ENCODE results near the gene UTS2R.

UTS2R gene

DNA sequence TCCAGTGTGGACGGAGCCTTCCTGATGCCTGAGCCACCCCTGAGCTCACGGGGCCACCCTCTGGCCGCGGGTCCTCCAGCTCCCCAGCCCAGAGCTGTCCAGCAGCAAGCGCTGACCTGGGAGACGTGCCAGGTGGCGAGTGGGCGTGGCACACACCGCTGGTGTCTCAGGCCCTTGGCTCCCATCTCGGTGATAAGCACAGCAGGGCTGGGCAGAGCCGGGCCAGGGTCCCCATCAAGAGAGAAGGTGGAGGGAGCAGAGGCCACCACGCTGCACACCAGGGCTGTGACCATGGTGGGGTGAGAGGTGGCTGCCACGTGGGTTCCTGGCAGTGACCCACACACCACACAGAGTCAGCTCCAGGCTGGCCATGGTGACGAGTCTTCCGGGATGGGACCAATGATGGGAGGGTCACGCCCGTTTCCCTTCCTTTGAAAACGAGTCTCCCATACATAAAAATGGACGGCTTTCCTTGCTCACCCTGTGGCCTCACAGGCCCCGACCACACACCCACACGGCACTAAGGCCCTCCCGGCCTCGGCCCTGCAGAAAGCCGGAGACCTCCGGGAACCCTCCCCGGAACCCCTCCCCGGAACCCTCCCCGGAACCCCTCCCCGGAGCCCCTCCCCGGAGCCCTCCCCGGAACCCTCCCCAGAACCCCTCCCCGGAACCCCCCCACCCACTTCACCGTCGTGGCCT is 16.8 kb downstream of the UTS2R start:
- no peak for DNase-seq (ENCODE audit: low read depth in 4 of 4, low spot score in 1 of 4)

DNA sequence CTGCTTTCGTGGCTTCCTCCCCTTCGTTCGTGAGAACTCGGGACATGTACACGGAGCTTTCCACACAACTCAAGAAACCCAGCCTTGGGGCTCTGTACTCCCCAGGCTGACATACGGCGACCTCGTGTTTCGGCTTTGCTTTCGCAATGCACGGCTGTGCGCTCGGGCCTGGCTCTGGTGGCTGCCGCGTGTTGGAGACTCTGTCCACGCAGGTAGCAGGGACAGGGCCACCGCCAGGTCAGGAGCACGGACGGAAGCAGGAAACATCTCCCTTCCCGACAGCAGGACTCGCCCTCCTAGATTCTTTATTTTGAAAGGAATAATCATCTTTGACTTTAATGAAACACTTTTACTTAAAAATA is 17.3 kb downstream of the UTS2R start:
- DNase-seq (ENCODE audit: low read depth in 4 of 4, low spot score in 1 of 4), result no peak

DNA sequence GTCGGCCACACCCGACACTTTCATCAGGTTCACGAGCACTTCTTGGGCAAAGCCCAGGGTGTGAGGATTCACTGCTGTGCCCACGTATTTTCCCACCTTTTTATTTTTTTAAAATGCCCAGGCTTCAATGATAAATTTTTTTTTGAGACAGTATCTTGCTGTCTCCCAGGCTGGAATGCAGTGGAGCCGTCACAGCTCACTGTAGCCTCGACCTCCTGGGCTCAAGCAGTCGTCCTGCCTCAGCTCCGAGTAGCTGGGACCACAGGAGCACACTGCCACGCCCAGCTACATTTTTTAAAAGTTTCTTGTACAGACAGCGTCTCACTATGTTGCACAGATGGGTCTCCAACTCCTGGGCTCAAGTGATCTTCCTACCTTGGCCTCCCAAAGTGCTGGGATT is 17.8 kb downstream of the UTS2R start:
- DNase-seq (ENCODE audit: low read depth in 4 of 4, low spot score in 1 of 4), result no peak

DNA sequence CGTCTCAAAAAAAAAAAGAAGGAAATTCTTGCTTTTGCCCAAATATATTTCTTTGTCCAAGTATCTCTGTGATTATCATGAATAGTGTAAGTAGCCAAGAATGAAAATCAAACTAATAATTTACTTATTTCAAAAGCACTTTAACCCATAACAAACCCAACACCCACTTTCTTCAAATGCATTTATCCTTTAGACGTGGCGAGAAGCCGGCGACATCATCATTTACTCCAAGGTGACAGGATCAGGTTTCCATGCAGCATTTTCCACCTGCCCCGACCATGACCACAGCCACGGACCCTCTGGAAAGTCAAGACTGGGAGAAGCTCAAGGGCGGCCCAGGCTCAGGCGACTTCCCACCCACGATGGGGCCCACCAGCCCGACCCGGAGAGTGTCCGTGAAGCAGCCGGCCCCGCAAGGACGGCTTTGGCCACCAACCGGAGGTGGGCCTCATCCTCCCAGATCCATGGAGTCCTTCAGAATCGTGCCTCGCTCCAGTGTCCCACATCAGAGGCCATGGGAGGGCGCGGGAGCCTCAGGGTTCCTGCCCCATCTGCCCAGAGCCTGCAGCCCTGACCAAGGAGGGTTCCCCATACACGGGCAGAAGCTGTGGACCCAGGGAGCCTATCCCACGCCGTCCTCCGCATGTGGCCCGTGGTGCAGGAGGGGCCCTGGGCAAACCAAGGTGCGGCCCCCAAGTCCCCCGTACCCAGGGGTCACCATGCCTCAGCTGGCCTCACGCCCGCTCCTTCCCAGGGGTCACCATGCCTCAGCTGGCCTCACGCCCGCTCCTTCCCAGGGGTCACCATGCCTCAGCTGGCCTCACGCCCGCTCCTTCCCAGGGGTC is 18.7 kb downstream of the UTS2R start:
- no peak for DNase-seq (ENCODE audit: low read depth in 4 of 4, low spot score in 1 of 4)

DNA sequence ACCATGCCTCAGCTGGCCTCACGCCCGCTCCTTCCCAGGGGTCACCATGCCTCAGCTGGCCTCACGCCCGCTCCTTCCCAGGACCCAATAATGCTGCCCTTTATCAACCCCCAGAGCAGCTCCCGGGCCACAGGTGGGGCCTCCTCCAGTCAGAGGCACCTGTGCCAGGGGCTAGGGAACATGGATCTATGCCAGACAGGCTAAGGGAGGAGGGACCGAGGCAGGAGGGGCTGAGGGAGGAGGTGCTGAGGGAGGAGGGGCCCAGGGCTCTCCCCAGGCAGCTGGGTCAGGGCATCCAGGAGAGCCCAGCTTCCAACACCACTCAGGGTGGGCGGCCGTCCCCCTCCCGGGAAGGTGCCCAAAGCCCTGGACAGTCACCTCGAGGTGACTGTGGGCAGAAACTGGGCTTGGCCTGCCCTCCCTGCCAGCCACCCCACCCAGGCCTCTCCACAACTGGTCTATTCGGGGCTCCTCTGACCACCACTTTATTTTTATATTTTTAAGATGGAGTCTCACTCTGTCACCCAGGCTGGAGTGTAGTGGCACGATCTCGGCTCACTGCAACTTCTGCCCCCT is 19.4 kb downstream of the UTS2R start:
- DNase-seq (ENCODE audit: low read depth in 4 of 4, low spot score in 1 of 4), result no peak

DNA sequence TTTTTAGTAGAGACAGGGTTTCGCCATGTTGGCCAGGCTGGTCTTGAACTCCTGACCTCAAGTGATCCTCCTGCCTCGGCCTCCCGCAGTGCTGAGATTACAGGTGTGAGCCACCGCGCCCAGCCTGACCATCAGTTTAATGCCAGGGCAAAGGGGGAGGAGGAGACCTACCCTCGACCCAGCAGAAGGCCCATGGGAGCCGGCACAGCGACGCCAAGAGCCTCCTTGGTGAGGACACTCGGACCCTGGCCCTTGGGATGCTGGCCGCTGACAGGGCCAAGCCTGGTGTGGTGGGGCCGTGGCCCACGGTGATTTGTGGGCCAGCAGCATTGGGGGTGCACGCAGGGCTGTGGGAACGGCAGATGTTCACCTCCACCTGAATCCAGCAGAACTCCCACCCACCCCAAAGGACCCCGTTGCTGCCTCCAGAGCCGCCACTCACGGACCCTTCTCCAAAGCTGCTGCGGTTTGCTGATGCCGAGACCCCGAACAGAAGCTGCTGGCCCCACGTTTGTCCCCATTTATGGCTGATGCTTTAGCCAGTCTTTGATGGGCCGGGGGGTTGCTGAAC is 20.0 kb downstream of the UTS2R start:
- DNase-seq (ENCODE audit: low read depth in 4 of 4, low spot score in 1 of 4), result no peak

DNA sequence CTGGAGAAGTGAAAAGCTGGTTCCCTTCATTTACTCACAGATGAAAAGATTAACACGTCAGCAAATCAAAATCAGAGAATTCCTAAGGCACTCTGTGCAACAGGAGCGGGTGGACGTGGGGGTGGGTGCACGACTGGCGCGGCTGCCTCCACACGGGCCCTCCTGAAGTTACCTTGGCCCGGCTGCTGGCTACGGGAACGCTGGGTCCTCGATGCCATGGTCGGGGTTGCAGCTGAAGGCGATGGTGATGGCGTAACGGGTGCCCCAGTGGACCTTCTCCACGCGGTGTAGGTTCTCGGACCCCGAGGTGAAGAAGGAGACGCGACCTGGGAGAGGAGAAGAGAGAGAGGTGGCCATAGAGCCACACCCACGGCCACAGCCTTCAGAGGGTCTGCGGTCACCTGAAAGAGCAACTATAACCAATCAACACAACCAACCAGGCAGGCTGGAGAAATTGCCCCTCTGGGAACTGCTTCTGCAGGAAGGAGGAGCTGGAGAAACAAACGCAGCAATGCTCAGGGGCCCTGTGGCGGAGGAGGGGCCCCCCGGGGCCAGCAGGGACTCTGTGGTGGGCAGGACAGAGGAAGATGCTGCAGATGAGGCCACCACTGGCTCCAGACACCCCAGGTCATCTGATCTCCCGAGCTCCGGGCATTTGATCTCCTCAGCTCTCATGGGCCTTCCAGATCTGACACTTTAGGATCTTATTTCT is 20.8 kb downstream of the UTS2R start:
- no peak for DNase-seq (ENCODE audit: low read depth in 4 of 4, low spot score in 1 of 4)

DNA sequence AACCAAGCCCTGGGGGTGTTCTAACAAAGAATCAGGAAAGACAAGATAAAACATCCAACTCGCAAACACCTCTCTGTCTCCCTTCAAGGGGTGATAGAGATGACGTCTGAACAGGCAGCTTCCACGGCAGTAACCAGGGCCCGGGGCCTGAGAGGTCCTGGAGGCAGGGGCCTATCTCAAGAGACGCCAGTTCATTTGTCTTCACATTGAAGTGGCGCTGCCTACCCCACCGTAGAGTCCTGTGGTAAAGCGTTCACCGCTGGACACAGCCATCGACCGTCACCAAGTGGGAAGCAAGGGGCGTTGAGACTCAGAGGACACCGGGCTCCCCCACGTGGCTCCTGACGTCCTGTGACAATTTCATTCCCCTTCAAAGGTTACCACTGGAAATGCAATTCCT is 21.4 kb downstream of the UTS2R start:
- DNase-seq (ENCODE audit: low read depth in 4 of 4, low spot score in 1 of 4), result no peak

DNA sequence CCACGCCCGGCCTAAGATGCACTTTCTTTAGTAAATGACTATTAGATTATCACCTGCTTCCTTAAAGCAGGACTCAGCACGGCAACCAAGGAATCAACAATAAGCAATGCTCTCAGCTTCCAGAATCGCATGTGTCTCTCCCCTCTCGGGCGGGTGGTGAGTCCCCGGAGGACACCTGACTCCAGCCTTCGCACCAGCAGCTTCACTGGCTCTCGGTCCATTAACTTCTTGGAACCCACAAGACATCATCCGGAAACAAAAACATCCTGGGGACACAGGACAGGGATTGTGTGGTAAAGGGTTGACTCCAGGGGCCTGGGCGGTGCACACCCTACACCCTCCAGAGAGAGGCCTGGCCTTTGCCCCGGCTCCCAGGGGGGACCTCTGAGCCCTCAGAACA is 22.7 kb downstream of the UTS2R start:
- DNase-seq (ENCODE audit: low read depth in 4 of 4, low spot score in 1 of 4), result no peak

DNA sequence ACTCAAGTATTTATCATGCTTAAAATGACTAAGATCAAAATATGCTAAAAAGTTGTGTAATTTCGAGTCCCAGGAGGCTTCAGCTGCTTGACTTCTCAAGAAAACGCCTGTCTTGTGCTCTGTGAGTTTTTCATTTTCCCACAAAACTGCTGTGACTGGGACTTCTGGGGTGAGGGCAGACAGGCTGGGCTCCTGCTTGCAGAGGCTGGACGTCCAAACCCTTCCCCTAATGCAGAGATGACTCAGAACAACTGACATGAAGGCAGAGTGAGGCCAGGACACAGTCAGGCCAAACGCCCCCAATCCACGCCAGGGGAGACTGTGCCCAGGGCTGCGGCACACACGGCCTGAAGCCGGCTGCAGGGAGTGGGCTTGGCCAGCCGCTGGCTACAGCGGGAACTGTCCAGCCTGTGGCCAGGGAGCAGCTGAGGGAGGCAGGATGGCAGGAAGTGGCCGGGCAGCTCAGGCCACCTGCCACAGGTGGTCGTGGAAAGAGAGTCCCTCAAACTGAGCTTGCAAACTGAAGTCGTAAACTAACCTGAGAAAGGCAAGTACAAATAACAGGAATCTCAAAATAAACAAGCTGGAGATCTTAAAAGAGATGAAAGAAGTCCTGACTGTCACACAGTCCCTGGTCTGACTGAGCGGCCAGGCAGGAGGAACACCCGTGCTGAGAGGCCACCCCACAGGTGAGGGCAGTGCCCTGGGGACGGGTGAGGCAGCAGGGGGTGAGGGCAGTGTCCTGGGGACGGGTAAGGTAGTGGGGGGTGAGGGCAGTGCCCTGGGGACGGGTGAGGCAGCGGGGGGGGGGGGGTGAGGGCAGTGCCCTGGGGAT is 25.3 kb downstream of the UTS2R start:
- no peak for DNase-seq (ENCODE audit: low read depth in 4 of 4, low spot score in 1 of 4)

DNA sequence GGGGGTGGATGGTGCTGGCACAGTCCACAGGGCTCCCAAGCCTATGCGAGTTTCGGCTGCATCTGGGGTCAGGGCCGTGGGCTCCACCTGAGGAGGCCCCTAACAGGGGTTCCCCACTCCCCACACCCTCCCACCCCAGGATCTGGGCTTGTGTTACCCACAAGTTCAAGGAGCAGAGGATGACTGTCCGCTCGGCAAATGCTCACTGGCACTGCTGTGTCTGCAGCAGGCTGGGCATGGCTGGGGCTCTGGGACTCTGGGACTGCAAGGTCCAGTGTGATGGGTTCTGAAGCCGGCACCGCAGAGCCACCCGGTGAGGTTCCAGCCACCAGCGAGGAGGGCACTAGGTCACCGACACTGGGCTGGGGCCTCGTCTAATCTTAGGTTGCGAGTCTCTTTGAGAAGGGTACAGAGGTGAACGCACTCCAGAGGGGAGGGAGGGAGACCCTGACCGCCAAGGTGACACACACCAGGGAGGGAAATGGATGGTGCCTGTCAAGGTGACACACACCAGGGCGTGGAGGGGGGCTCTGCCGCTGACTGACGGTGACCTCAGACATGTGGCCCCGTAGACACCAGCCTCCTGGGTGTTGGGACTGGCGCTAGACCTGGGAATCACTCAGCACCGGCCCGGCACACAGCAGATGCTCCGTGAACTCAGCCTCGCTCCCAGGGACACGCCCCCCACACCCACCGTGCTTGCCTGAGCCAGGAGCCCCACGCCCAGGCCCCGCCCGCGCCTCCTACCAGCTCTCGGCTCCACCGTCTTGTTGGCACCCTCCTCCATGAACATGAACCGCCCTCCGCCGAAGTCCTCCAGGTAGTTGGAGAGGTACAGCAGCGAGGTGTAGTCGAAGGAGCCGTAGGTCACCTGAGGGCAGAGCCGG is 26.1 kb downstream of the UTS2R start:
- DNase-seq (ENCODE audit: low read depth in 4 of 4, low spot score in 1 of 4), result no peak

DNA sequence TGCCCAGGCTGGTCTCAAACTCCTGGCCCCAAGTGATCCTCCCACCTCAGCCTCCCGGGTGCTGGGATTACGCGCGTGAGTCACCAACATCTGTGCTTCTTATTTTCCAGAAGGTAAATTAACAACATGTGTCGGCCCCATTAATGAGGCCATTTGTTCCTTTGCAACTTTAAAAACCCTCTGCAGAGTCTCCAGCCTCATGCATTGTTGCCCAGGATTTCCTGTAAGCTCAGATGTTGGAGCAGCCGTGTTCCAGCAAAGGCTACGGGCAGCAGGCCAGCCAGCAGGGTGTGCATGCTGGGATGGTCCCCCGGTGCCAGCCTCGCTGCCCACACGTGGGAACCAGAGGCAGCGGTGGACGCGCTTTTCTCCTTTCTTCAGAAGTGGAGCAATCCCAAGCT is 27.5 kb downstream of the UTS2R start:
- DNase-seq (ENCODE audit: low read depth in 4 of 4, low spot score in 1 of 4), result no peak

DNA sequence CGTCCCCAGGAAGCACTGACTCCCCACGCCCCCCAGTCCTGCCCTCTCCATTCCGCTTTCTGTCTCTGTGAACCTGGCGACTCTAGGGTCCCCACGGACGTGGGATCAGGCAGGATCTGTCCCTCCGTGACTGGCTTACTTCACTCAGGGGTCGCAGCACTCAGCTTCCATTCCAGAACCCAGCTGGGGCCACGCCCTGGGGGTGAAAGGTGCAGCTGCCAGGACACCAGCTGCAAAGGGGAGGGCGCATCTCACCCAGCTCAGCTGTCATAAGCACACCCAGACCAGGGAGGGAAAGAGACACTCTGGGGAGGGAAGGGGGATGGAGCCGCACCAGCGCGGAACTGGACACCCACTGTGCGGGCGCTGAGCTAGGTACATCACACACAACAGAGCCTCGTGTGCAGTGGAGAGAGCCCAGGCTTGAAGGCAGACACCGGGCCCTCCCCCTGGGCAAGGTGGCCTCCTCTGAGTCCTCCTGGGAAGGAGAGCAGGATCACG is 28.1 kb downstream of the UTS2R start:
- DNase-seq (ENCODE audit: low read depth in 4 of 4, low spot score in 1 of 4), result no peak

DNA sequence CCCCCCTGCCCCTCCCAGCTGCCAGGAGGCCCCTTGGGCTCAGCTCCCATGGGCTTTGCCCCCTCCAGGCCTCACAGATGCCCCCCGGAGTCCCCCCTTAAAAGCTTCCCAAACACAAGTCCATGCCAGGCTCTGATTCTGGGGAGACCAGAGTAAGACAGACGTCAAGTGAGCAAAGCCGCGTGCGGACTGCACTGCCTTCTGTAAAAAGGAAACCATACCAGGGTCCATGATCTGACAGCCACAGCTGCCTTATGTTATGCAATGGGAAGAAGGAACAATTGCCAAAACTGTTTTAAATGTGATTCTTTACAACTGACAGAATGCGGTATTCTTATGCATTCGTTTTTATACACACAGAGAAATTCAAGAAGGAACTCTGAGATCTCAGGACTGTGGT is 28.6 kb downstream of the UTS2R start:
- DNase-seq (ENCODE audit: low read depth in 4 of 4, low spot score in 1 of 4), result no peak

DNA sequence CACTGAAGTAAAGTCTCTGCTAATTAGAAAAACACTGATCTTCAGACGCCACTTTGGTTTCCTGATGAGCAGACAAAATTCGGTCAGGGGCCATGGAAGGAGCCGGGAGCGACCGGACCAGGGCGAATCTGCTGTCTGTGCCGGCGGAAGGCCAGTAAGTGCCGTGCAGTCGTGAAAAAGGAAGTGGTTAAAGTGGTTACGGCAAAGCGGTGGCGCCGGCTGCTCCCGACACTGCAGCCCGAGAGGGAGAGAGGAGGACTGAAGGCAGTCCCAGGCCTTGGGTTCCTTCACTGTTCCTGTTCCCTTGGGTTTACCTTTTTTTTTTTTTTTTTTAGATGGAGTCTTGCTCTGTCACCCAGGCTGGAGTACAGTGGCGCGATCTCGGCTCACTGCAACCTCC is 29.3 kb downstream of the UTS2R start:
- peak in 2 of 4 experiments; percentile 26 to 28 for DNase-seq (ENCODE audit: low read depth in 4 of 4, low spot score in 1 of 4)

DNA sequence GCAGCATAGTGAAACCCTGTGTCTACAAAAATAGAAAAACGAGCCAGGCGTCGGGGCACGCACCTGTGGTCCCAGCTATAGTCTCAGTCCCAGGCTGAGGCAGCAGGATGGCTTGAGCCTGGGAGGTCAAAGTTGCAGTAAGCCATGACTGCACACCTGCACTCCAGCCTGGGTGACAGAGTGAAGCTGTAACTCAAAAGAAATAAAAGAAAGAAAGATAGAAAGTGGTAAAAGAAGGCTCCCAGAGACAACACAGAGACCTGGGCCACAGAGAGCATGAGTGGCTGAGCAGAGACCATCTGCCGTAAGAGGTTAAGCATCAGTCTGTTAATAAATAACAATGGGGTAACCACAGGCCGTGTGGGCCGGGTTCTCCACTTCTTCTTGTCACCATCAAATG is 31.3 kb downstream of the UTS2R start:
- DNase-seq (ENCODE audit: low read depth in 4 of 4, low spot score in 1 of 4), result no peak

DNA sequence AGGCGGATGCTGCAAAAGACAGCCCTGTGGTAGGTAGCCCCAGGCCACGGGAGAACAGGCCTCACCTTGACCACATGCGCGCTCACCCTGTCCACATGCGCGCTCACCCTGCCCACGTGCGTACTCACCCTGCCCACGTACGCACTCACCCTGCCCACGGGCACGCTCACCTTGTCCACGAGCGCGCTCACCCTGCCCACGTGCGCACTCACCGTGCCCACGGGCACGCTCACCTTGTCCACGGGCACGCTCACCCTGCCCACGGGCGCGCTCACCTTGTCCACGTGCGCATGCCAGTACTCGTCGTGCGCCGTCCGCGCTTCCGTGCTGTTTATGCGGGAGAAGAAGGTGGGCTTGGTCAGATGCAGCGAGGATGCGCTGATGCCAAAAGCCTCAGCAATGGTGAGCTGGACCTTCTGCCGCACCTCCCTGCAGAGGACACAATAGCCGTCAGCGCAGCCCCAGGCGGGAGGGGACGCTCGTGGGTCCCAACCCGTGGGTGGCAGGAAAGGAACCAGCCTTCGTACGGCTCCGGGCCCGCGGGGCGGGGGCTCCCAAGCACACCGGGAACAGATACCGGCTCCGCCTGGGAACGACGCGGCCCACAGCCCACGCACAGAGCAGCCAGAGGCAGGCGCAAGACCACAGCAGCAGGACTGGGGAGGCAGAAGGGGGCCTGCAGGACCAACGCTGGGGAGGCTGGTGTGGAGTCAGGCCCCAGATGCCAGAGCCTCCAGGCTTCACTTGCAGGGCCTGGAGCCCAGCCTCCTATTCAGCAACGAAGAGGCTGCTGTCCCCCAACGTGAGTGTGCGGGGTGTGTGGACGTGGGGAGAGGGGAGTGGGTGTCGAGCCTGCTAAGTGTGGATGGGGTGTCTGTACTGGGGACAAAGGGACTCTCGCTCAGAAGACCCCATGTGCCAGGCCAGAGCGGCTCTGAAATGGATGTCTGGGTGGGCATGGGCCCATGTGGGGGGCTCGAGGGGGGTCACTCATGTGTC is 32.4 kb downstream of the UTS2R start:
- no peak for DNase-seq (ENCODE audit: low read depth in 4 of 4, low spot score in 1 of 4)

DNA sequence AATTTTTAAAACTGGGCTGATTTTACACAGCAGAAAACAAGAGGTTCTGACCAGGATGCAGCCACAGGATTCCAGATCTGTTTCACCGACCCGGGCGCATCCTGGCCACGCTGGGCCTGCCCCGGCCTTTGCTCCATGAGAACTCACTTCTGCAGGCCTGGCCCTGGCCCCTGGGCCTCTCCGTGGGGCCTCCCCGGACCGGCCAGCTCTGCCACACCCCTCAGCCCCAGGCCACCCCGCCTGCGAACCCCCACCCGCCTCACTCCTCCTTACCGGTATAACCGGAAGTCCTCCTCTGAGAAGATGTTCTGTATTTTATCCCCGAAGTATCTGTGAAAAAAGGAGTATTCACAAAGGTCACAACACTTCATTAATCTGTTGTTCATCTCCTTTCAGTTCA is 33.5 kb downstream of the UTS2R start:
- DNase-seq (ENCODE audit: low read depth in 4 of 4, low spot score in 1 of 4), result no peak

All from stimulated activated CD4-positive, alpha-beta T cell treated with anti-CD3 and anti-CD28 coated beads, Interleukin-1b, Interleukin-23, amount 100 ng/mL, for 24 hours (primary cell).